Activated CD4-positive, alpha-beta T cell treated with anti-CD3 and anti-CD28 coated beads, Interleukin-2, amount 50 U/mL, for 24 hours (primary cell): ENCODE measurements around the gene DSCAML1.

Experiments used
- DNase-seq, 2 donors: peaks; one replicate each; pipeline ENCODE4 v3.0.0-alpha.2; 2020; ENCODE audit warnings: low read depth in 1 of 2, low spot score in 1 of 2

The DSCAML1 gene

GRCh38 chr11:117730208-117730800 lies 66.7 kb downstream of the DSCAML1 start:
- no peak for DNase-seq

- DNase-seq, result no peak
Measured at GRCh38 chr11:117725048-117725734, 71.8 kb downstream of the DSCAML1 start.

- DNase-seq, result no peak
Measured at GRCh38 chr11:117724621-117725020, 72.4 kb downstream of the DSCAML1 start.

- DNase-seq, result no peak
Measured at GRCh38 chr11:117724104-117724503, 72.9 kb downstream of the DSCAML1 start.

- DNase-seq, result no peak
Measured at GRCh38 chr11:117723277-117724024, 73.6 kb downstream of the DSCAML1 start.

- DNase-seq, result no peak
Measured at GRCh38 chr11:117722082-117722481, 74.9 kb downstream of the DSCAML1 start.

- no peak for DNase-seq
Measured at GRCh38 chr11:117720061-117720511, 76.9 kb downstream of the DSCAML1 start.

GRCh38 chr11:117719480-117719879 lies 77.5 kb downstream of the DSCAML1 start:
- DNase-seq, result no peak

GRCh38 chr11:117717485-117718314 lies 79.3 kb downstream of the DSCAML1 start:
- no peak for DNase-seq

GRCh38 chr11:117716521-117717440 lies 80.2 kb downstream of the DSCAML1 start:
- no peak for DNase-seq

GRCh38 chr11:117715801-117716200 lies 81.2 kb downstream of the DSCAML1 start:
- no peak for DNase-seq

- no peak for DNase-seq
Measured at GRCh38 chr11:117713538-117713991, 83.5 kb downstream of the DSCAML1 start.

GRCh38 chr11:117712530-117712929 lies 84.5 kb downstream of the DSCAML1 start:
- no peak for DNase-seq

- DNase-seq, result no peak
Measured at GRCh38 chr11:117711331-117711730, 85.7 kb downstream of the DSCAML1 start.

- no peak for DNase-seq
Measured at GRCh38 chr11:117710211-117710610, 86.8 kb downstream of the DSCAML1 start.

GRCh38 chr11:117706322-117706814 lies 90.6 kb downstream of the DSCAML1 start:
- no peak for DNase-seq

GRCh38 chr11:117705866-117706265 lies 91.2 kb downstream of the DSCAML1 start:
- DNase-seq, result no peak

- no peak for DNase-seq
Measured at GRCh38 chr11:117704395-117705100, 92.5 kb downstream of the DSCAML1 start.

- DNase-seq, result no peak
Measured at GRCh38 chr11:117702946-117703598, 93.9 kb downstream of the DSCAML1 start.
